Motor neuron (in vitro differentiated cells): ENCODE data around the gene ACACB. TPM values are rescaled to one million over a fixed set of nuclear protein-coding genes. Genes with fewer than 3 reads are reported as not detected.
A peak's percentile ranks its signal among the peaks of the same experiment; 100 is the strongest.

ENCODE experiments used
- ATAC-seq, 8 experiments: fragments of 200-7000 bp; cut with Tn5 transposase; replicated peaks in 6 of 8; 2 replicates each; pipeline ENCODE4 v1.8.0; 2021; ENCODE audit warnings: mild to moderate bottlenecking in 8 of 8, moderate library complexity in 8 of 8
- H3K27ac ChIP-seq, 2 donors: fragments of 250-450 bp; sonication (Bioruptor Pico); 2 replicates each; pipeline ENCODE4 v1.9.0; 2021; ENCODE audit warnings: antibody characterized with exemption in 2 of 2, mild to moderate bottlenecking in 2 of 2, moderate library complexity in 1 of 2
- H3K4me1 ChIP-seq, 2 donors: fragments of 250-450 bp; sonication (Bioruptor Pico); replicated peaks in 1 of 2; 2 replicates each; pipeline ENCODE4 v1.6.1; 2021; ENCODE audit warnings: antibody characterized with exemption in 2 of 2, mild to moderate bottlenecking in 2 of 2, moderate library complexity in 1 of 2
- H3K4me3 ChIP-seq, 5 donors: fragments of 250-450 bp; sonication (Bioruptor Pico); 2 replicates each; pipeline ENCODE4 v1.9.0; 2021; ENCODE audit warnings: antibody characterized with exemption in 5 of 5, mild to moderate bottlenecking in 5 of 5, moderate library complexity in 4 of 5
- WGBS, 10 experiments: fragments of 450-650 bp; shearing (Covaris generic); methylation state at CpG; one replicate each; pipeline ENCODE4 v1.0.0; 2022; 5-methylcytosine and 5-hydroxymethylcytosine counted together
- in situ Hi-C, 9 experiments: fragments of 400-800 bp; cut with MboI; loops; one replicate each; pipeline ENCODE4 v1.15.0; 2021; ENCODE audit warnings: low sequenced_read_pairs in 9 of 9, low pct_unique_long_range_greater_than_20kb in 2 of 9; ENCODE audit not compliant: unreplicated experiment in 9 of 9
- total RNA-seq, 8 experiments: library from RNA; unstranded; fragments of 300-600 nt; gene quantifications; 2 replicates each; pipeline versions ENCODE4 v1.2.3 to v1.2.4, GENCODE V29; 2022

The ACACB gene
- total RNA-seq, 8 experiments from 2014 or later, result 1.9 to 8.0 (median 4.2) TPM

DNA sequence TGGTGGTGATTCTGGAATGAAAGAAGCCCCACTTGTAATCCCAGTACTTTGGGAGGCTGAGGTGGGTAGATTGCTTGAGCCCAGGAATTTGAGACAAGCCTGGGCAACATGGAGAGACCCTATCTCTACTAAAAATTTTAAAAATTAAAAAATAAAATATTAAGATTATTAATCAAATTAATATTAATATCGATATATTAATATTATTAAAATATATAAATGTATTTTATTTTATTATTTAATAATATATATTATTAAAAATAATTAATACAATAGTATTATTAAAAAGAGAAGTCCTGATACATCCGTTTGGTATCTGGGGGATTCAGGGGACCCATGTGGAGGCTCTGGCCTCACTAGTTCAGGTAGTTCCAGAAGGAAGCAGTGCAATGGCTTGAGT, 124.0 kb downstream of the ACACB start:
- WGBS, 10 experiments, result 60 to 100% (median 82%) methylated on average over 1 to 2 of the region's 2 CpGs
- in situ Hi-C loops, result no loop called here
- Histone ChIP-seq H3K27ac (no peak overlapping the region), H3K4me1 (no peaks in the 10 kb centered on the region), H3K4me3 (no peak overlapping the region)
- no peak for ATAC-seq

DNA sequence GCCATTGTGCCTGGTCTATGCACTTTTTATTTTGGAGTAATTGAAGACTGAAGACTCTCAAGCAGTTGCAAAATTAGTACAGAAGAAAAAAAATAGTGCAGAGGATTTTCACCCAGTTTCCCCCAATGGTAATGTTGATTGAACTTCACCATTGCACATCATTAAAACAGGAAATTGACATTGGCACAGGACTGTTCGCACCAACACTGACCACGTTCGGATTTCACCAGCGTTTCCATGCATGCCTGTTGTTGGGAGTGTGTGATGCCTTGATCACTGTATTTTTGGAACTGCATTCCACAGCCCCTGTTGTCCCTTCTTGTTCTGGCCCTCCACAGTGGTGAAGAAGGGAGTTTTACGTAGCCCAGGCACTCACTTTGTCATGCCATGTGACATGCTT, 125.5 kb downstream of the ACACB start:
- Histone ChIP-seq H3K4me3 (no peak overlapping the region), H3K4me1 (no peaks in the 10 kb centered on the region), H3K27ac (no peak overlapping the region)
- ATAC-seq, result no peak
- in situ Hi-C loops, result no loop called here
- WGBS, 10 experiments, result 60 to 100% (median 100%) methylated on average over 1 to 4 of the region's 5 CpGs; no CpG with 5 or more reads in 4 of the 10 experiments

DNA sequence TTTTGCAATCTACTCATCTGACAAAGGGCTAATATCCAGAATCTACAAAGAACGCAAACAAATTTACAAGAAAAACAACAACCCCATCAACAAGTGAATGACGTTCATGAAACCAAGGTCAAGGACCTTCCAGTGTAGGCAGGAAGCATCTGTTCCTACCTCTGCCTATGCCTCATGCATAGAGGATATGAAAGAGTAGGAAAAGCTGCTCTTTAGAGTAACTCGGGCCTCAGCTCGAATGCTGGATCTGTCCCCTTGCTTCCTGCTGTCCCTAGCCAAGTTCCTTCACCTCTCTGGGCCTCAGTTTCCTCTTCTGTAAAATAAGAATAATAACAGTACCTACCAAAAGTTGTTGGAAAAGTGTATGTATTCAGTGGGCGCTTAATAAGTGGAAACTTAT, 127.7 kb downstream of the ACACB start:
- Histone ChIP-seq H3K27ac (no peak overlapping the region), H3K4me3 (no peak overlapping the region), H3K4me1 (no peaks in the 10 kb centered on the region)
- in situ Hi-C loops, result no loop called here
- WGBS, 10 experiments, result 40 to 100% (median 68%) methylated on average over 1 to 5 of the region's 5 CpGs
- ATAC-seq, result no peak

DNA sequence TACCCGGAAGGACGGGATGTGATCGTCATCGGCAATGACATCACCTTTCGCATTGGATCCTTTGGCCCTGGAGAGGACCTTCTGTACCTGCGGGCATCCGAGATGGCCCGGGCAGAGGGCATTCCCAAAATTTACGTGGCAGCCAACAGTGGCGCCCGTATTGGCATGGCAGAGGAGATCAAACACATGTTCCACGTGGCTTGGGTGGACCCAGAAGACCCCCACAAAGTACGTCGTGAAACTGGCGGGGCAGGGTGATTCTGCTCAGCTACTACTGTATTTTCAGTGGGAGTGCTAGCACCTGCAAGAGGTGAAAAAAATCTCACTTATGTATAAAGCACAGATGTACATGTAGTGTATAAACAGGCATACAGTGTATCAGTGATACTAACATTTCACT, 129.8 kb downstream of the ACACB start:
- 60 to 100% (median 96%) methylated on average over 1 to 11 of the region's 15 CpGs; no CpG with 5 or more reads in 2 of the 10 experiments for WGBS, 10 experiments
- Histone ChIP-seq H3K4me3 (no peak overlapping the region), H3K27ac (no peak overlapping the region), H3K4me1 (no peaks in the 10 kb centered on the region)
- in situ Hi-C loops, result no loop called here
- no peak for ATAC-seq

DNA sequence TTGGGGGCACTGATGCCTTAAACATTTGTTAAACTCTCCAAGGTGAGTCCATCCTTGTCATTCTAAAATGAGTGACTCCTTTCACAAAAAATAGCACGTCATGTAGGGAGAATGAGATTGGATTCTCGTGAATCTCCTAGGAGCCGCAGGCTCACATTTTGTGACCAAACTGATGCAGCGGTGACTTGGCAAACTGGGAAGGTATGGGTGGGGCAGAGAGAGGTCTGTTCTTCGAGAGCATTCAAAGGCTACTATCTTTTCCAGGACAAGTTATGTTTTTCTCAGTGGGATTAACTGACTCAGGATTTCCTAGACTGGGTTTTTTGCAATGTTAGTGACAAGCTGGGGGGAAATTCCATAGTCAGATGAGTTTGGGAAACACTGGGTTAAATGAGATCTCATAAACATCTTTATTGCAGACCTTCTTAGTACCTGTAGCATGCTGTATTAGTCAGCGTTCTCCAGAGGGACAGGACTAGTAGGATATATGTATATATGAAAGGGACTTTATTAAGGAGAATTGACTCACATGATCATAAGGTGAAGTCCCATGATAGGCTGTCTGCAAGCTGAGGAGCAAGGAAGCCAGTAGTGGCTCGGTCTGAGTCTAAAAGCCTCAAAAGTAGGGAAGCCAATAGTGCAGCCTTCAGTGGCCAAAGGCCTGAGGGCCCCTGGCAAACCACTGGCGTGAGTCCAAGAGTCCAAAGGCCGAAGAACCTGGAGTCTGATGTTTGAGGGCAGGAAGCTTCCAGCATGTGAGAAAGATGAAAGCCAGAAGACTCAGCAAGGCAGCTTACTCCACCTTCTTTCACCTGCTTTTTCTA, 131.7 kb downstream of the ACACB start:
- Histone ChIP-seq H3K4me3 (no peak overlapping the region), H3K4me1 (no peaks in the 10 kb centered on the region), H3K27ac (no peak overlapping the region)
- in situ Hi-C loops, result no loop called here
- WGBS, 10 experiments, result 0 to 100% (median 91%) methylated on average over 1 to 5 of the region's 9 CpGs; no CpG with 5 or more reads in 2 of the 10 experiments
- ATAC-seq, result no peak

DNA sequence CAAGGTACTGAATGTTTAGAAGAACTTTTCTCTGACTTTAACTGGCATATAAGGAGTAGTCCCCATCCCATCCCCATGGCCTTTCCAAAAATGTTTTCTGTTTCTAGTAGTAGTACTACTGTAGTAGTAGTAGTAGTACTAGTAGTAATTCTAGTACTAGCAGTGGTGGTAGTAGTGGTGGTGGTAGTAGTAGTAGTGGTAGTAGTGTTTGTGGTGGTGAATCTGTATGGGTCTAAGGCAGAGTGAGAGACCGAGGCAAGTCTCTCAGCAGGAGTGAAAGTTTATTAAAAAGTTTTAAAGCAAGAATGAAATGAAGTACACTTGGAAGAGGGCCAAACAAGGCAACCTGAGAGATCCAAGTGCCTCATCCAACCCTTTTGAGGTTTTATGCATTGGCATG, 134.1 kb downstream of the ACACB start:
- ATAC-seq, result no peak

DNA sequence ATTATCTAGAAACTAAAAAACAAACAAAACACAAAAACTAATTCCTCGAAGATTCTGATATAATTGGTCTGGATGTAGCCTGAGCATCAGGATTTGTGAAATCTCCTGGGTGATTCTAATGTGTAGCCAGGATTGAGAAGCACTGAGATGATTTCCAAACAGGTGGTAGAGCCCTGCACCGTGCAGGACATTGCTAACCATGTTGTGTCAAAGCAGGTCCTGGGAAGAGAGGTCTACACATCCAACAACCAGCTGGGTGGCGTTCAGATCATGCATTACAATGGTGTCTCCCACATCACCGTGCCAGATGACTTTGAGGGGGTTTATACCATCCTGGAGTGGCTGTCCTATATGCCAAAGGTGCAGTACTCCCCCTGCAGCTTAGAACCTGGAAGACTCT, 136.4 kb downstream of the ACACB start:
- ATAC-seq, result no peak
- in situ Hi-C loops, result loop anchor here in 2 of 9 experiments (25.0 kb wide), 1 partner anchor 135 kb away; no protein-coding TSS in a partner anchor

More for the DNA sequence above, 134.1 kb downstream of the ACACB start:
- Histone ChIP-seq H3K4me3 (no peak overlapping the region), H3K27ac (no peak overlapping the region), H3K4me1 (no peaks in the 10 kb centered on the region)
- WGBS, 10 experiments, result 40 to 100% (median 100%) methylated on average over 1 of the region's 1 CpG; no CpG with 5 or more reads in 3 of the 10 experiments
- in situ Hi-C loops, result loop anchor here in 2 of 9 experiments (25.0 kb wide), 1 partner anchor 137 kb away; no protein-coding TSS in a partner anchor

DNA sequence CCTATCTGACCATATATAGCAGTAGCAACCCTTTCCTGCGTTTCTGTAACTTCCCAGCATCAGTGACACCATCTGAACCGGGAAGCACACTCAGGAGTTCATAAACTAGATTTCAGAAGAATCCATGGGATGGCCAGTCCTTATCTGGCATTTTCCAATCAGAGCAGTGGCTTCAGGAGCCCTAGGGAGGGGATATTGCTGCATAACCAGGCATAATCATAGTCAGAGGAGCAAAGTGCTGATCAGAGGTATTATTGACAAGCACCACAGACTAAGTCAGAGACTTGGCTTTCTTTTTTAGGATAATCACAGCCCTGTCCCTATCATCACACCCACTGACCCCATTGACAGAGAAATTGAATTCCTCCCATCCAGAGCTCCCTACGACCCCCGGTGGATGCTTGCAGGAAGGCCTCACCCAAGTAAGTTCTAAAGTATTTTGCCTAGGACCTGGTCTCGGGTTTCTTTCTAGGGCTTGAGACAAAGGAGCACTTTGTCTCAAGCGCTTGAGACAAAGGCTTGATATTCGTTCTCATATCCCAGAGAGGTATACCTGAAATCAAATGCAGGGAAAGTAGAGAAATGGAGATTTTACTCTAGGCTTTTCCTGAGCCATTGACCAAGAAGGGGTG, 137.6 kb downstream of the ACACB start:
- peak in 1 of 8 experiments; percentile 81 for ATAC-seq
- in situ Hi-C loops, result loop anchor here in 2 of 9 experiments (25.0 kb wide), 1 partner anchor 133 kb away; no protein-coding TSS in a partner anchor
- WGBS, 10 experiments, result 23 to 100% (median 85%) methylated on average over 1 to 7 of the region's 7 CpGs; no CpG with 5 or more reads in 1 of the 10 experiments
- Histone ChIP-seq H3K4me1 (no peaks in the 10 kb centered on the region), H3K27ac (no peak overlapping the region), H3K4me3 (no peak overlapping the region)

More for the DNA sequence above, 136.4 kb downstream of the ACACB start:
- Histone ChIP-seq H3K4me3 (no peak overlapping the region), H3K27ac (no peak overlapping the region), H3K4me1 (no peaks in the 10 kb centered on the region)
- WGBS, 10 experiments, result 21 to 100% (median 73%) methylated on average over 1 to 3 of the region's 4 CpGs; no CpG with 5 or more reads in 2 of the 10 experiments

DNA sequence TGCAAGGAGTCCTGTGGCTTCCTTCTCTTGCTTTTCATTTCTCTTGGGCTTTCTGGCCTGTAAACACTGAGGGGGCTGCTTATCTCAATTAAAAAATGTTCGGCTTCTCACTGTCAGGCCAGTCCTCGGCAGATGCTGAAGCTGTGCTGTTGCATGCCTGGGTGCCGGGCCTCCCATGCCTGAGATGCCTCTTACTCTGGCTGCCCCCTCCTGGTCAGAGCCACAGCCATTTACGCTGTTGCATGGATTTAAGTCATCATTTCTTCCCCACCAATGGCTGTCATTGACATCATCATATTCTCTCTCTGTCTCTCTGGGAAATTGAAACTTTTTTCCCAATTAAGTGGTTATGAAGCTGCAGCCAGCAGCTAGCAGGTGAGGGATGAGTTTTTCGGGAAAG, 139.0 kb downstream of the ACACB start:
- 57 to 100% (median 80%) methylated on average over 1 to 5 of the region's 5 CpGs; no CpG with 5 or more reads in 1 of the 10 experiments for WGBS, 10 experiments
- in situ Hi-C loops, result loop anchor here in 2 of 9 experiments (25.0 kb wide), 1 partner anchor 132 kb away; no protein-coding TSS in a partner anchor
- peak in 5 of 8 experiments; percentile 41 to 84 (median 57) for ATAC-seq
- Histone ChIP-seq H3K4me3 (no peak overlapping the region), H3K27ac (no peak overlapping the region), H3K4me1 (no peaks in the 10 kb centered on the region)

DNA sequence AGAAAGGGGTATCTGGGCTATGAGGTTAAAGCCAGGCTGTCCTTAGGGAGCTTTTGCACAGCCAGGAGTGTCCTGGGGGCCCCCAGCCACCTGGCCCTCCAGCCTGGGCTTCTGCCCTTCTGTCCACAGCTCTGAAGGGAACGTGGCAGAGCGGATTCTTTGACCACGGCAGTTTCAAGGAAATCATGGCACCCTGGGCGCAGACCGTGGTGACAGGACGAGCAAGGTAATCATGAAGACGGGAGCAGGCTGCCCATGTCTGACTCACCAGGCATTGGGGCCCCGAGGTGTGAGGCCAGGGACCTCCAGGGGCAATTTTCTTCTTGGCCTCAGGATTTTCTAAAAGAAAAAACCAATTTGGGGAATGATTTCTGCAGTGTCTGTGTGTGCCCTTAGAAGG, 139.6 kb downstream of the ACACB start:
- H3K4me3 ChIP-seq, result no peak overlapping the region
- in situ Hi-C loops, result loop anchor here in 2 of 9 experiments (25.0 kb wide), 1 partner anchor 131 kb away; no protein-coding TSS in a partner anchor
- 48 to 84% (median 77%) methylated on average over 3 to 7 of the region's 8 CpGs; no CpG with 5 or more reads in 5 of the 10 experiments for WGBS, 10 experiments
- H3K4me1 ChIP-seq, result no peaks in the 10 kb centered on the region
- no peak for ATAC-seq
- no peak overlapping the region for H3K27ac ChIP-seq

DNA sequence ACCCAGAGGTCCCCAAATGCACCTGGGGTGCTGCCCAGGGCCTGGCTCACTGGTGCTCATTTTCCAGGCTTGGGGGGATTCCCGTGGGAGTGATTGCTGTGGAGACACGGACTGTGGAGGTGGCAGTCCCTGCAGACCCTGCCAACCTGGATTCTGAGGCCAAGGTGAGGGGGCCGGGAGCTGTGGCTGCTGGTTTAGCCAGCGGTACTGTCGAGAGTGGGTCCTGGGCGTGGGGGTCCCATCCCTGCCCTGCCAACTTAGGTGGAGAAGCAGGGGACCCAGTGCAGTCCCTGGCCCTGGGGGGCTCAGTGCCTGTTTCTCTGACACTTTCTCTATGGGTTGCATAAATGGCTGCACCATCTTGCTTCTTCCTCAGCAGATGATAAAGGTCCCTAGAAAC, 141.8 kb downstream of the ACACB start:
- in situ Hi-C loops, result loop anchor here in 2 of 9 experiments (25.0 kb wide), 1 partner anchor 129 kb away; no protein-coding TSS in a partner anchor
- no peak overlapping the region for H3K4me3 ChIP-seq
- WGBS, 10 experiments, result 20 to 100% methylated on average over 1 of the region's 6 CpGs; no CpG with 5 or more reads in 8 of the 10 experiments
- H3K4me1 ChIP-seq, result no peaks in the 10 kb centered on the region
- no peak for ATAC-seq
- H3K27ac ChIP-seq, result no peak overlapping the region

DNA sequence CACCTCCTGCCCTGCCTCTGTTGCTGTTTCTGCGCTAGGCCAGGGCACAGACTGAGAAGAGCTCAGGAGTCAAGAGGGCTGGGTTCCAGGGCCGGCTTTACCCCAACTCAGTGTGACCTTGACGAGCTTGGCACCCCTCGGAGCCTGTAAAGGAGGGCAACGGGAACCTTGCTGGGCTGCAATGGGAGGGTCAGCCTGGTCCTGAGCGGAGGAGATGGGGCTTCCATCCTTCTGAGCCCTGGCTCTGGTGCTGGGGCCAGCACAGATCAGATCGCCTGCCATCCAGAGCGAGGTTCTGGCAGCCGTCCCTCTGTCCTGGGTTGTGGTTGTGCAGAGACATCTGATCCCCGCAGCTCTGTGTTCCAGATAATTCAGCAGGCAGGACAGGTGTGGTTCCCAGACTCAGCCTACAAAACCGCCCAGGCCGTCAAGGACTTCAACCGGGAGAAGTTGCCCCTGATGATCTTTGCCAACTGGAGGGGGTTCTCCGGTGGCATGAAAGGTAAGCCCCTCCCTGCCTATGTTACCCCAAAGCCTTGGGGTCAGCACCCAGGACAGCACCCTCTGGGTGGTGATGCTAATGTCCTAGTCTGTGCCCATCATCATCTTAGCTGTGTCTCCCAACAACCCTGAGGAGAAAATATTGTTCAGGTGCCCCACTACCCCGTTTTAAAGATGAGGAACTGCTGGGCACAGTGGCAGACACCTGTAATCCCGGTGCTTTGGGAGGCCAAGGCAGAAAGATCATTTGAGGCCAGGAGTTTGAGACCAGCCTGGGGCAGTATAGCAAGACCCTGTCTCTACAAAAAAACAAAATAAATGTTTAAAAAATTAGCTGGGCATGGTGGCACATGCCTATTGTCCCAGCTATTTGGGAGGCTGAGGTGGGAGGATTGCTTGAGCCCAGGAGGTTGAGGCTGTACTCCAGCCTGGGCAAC, 142.5 kb downstream of the ACACB start:
- ATAC-seq, result no peak
- in situ Hi-C loops, result loop anchor here in 2 of 9 experiments (25.0 kb wide), 1 partner anchor 128 kb away; no protein-coding TSS in a partner anchor
- 40 to 100% (median 79%) methylated on average over 2 to 6 of the region's 16 CpGs; no CpG with 5 or more reads in 5 of the 10 experiments for WGBS, 10 experiments
- H3K4me1 ChIP-seq, result no peaks in the 10 kb centered on the region
- no peak overlapping the region for H3K4me3 ChIP-seq
- H3K27ac ChIP-seq, result no peak overlapping the region
